ENCODE data around the gene SHISA9.

DNA sequence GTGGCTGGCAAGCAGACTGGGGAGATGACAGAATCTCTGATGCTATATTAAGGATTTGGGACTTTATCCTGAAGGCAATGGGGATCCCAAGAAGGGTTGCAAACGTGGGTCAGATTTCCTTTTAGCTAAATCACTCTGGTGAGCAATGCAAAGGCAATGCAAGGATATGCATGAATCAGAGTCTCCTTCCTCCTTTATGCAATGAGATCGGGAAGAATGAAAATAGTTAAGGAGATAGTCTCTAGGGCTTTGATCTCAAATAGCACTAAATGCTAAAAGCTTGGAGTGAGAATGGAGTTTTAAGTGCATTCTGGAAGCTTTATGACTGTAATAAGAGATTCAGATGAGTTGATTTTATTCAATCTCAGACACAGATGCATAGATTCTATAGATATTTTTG, 27.2 kb upstream of the SHISA9 start:
- TF ChIP-seq POLR2A (IDR thresholded peaks at IDR 0.05; ENCODE audit: low read length): no peak
- no peak for TF ChIP-seq GATA1 (IDR thresholded peaks at IDR 0.05; ENCODE audit: low read depth, low read length)

Data from erythroblast (primary cell).